Measurements from ENCODE around the gene PBX3. TPM values are rescaled to one million over a fixed set of nuclear protein-coding genes. Genes with fewer than 3 reads are reported as not detected.

The PBX3 gene
- total and polyA plus RNA-seq, 9 of the 15 experiments (the other 6 are each of a cell fraction or from before 2014, with no cell fraction given), result 0.14 to 5.8 (median 0.92) TPM

- TF ChIP-seq ZNF449 (CRISPR knock-in tag; IDR thresholded peaks at IDR 0.05) (no peak), EWSR1 (IDR thresholded peaks at IDR 0.05; ENCODE audit: borderline replicate concordance, low read depth, partially characterized antibody) (no peak), ELK3 (CRISPR knock-in tag; IDR thresholded peaks at IDR 0.05) (no peak), PRDM10 (IDR thresholded peaks at IDR 0.05; ENCODE audit: partially characterized antibody) (peak; percentile 82)
Measured at GRCh38 chr9:125750627-125751011, 3.4 kb downstream of the PBX3 start (continued).
